Endothelial cell of umbilical vein (primary cell): ENCODE results near the gene GALNT2. TPM values are rescaled to one million over a fixed set of nuclear protein-coding genes. Genes with fewer than 3 reads are reported as not detected.

Experiments used
- BruUV-seq: library from RNA; stranded (reverse); fragments of 400-500 nt; replicated peaks from 2 replicates; lab custom pipeline; 2021; lab: Mats Ljungman, UMichigan
- CTCF ChIA-PET: fragments of 300-600, 350-600 bp; sonication (Branson Sonifier 250); formaldehyde crosslinking; loops from one replicate; lab custom pipeline; 2021; ENCODE audit warnings: antibody characterized with exemption, inconsistent platforms; lab: Charles Lee
- POLR2A ChIA-PET: fragments of 300-600, 350-600 bp; sonication (Branson Sonifier 250); formaldehyde crosslinking; loops from one replicate; lab custom pipeline; 2021; ENCODE audit warnings: antibody characterized with exemption, inconsistent platforms; lab: Charles Lee
- DNase-seq: peaks from one replicate; pipeline ENCODE4 v3.0.0-alpha.2; 2011; ENCODE audit warnings: low read depth, low spot score
- FAIRE-seq: peaks from 2 replicates; lab custom pipeline; 2011; peaks lifted over from hg19 to GRCh38; lab: Jason Lieb, UNC
- H2AFZ ChIP-seq: 2 replicates; pipeline ENCODE4 v1.6.0; 2012; ENCODE audit warnings: low read depth, low read length, control low read depth, inconsistent platforms
- H3K27ac ChIP-seq: 2 replicates; pipeline ENCODE4 v1.5.1; 2011; ENCODE audit warnings: low read depth, mild to moderate bottlenecking, control low read depth, low read length, moderate library complexity; ENCODE audit not compliant: insufficient read depth
- H3K27me3 ChIP-seq, 2 experiments: 2 replicates each; pipeline versions ENCODE4 v1.6.0 to v1.6.1; 2011; ENCODE audit warnings: low read length in 2 of 2, mixed read lengths in 1 of 2; ENCODE audit not compliant: control insufficient read depth in 2 of 2, insufficient read depth in 2 of 2
- H3K36me3 ChIP-seq, 2 experiments: 2 replicates in 1 of 2; 3 replicates in 1 of 2; pipeline ENCODE4 v1.5.1; 2011; ENCODE audit warnings: low read length in 2 of 2, mild to moderate bottlenecking in 1 of 2, moderate library complexity in 1 of 2; ENCODE audit not compliant: control insufficient read depth in 2 of 2, insufficient read depth in 2 of 2; ENCODE audit errors: extremely low read depth in 1 of 2
- H3K4me1 ChIP-seq: 3 replicates; pipeline ENCODE4 v1.5.1; 2011; ENCODE audit warnings: mild to moderate bottlenecking, low read length; ENCODE audit not compliant: control insufficient read depth, insufficient read depth; ENCODE audit errors: extremely low read depth
- H3K4me2 ChIP-seq: 2 replicates; pipeline ENCODE4 v1.6.1; 2011; ENCODE audit warnings: low read length, control low read depth, mixed read lengths; ENCODE audit not compliant: insufficient read depth
- H3K4me3 ChIP-seq, 3 experiments: fragments of 200-600 bp in 1 of 3; sonication (generic), shearing (Covaris generic) in 1 of 3; replicated peaks in 1 of 3; 2 replicates each; pipeline ENCODE4 v1.5.1; 2011 to 2016; ENCODE audit warnings: control low read depth in 3 of 3, low read length in 3 of 3, mild to moderate bottlenecking in 2 of 3, inconsistent platforms in 1 of 3, low read depth in 1 of 3, moderate library complexity in 1 of 3; ENCODE audit not compliant: insufficient read depth in 1 of 3
- H3K79me2 ChIP-seq: 2 replicates; pipeline ENCODE4 v1.6.0; 2012; ENCODE audit warnings: low read length, inconsistent platforms; ENCODE audit not compliant: control insufficient read depth, insufficient read depth
- H3K9ac ChIP-seq: replicated peaks from 2 replicates; pipeline ENCODE3; 2011; ENCODE audit warnings: low read length, control low read depth; ENCODE audit not compliant: insufficient read depth; ENCODE audit errors: extremely low read depth
- H3K9me1 ChIP-seq: replicated peaks from 3 replicates; pipeline ENCODE4 v1.6.0; 2011; ENCODE audit warnings: mild to moderate bottlenecking, low read length; ENCODE audit not compliant: control insufficient read depth, insufficient read depth; ENCODE audit errors: extremely low read depth
- H3K9me3 ChIP-seq: replicated peaks from 2 replicates; pipeline ENCODE4 v1.5.1; 2012; ENCODE audit warnings: low read length, inconsistent platforms; ENCODE audit not compliant: control insufficient read depth, insufficient read depth
- H4K20me1 ChIP-seq: replicated peaks from 2 replicates; pipeline ENCODE3; 2011; ENCODE audit warnings: mild to moderate bottlenecking, low read length; ENCODE audit not compliant: control insufficient read depth, insufficient read depth; ENCODE audit errors: extremely low read depth
- EZH2 ChIP-seq: IDR thresholded peaks from 2 replicates; pipeline ENCODE4 v1.6.1; 2012; ENCODE audit warnings: borderline replicate concordance, low read depth, mild to moderate bottlenecking, moderate library complexity, low read length, inconsistent platforms; ENCODE audit not compliant: severe bottlenecking
- FOS ChIP-seq: IDR thresholded peaks from 2 replicates; pipeline ENCODE4 v1.6.1; 2011; ENCODE audit warnings: mild to moderate bottlenecking, low read length, moderate library complexity, borderline replicate concordance; ENCODE audit not compliant: insufficient read depth
- GATA2 ChIP-seq: IDR thresholded peaks from 2 replicates; pipeline ENCODE4 v1.7.0; 2011; ENCODE audit warnings: low read depth, mild to moderate bottlenecking, moderate library complexity, mixed read lengths, low read length; ENCODE audit not compliant: insufficient read length, insufficient read depth
- JUN ChIP-seq: IDR thresholded peaks from 2 replicates; pipeline ENCODE4 v1.6.1; 2011; ENCODE audit warnings: borderline replicate concordance, low read depth; ENCODE audit not compliant: insufficient read length, insufficient read depth
- MYC ChIP-seq: IDR thresholded peaks from one replicate; pipeline ENCODE4 v1.6.1; 2011; ENCODE audit warnings: mild to moderate bottlenecking, low read depth, low read length
- POLR2A ChIP-seq: IDR thresholded peaks from 2 replicates; pipeline ENCODE4 v1.6.1; 2012; ENCODE audit warnings: low read depth, mild to moderate bottlenecking, control low read depth, low read length
- POLR2AphosphoS5 ChIP-seq: IDR thresholded peaks from 2 replicates; pipeline ENCODE4 v1.6.1; 2012; ENCODE audit warnings: low read depth, mild to moderate bottlenecking, control low read depth, low read length, moderate library complexity; ENCODE audit not compliant: insufficient read depth
- dilution Hi-C: fragments of 300-500 bp; cut with MboI; formaldehyde crosslinking; loops from one replicate; pipeline ENCODE4 v1.15.0; 2019; ENCODE audit warnings: low sequenced_read_pairs; ENCODE audit not compliant: extremely low pct_ligation_motif_present
- intact Hi-C: fragments of 100-400 bp; cut with micrococcal nuclease; formaldehyde crosslinking; loops from one replicate; pipeline ENCODE4 v1.10.0; 2022
- polyA plus RNA-seq, 4 experiments: library from polyadenylated mRNA; depleted of rRNA in 3 of 4; stranded (reverse) in 3 of 4; unstranded in 1 of 4; fragments of >200 nt; gene quantifications; 2 replicates each; pipeline versions ENCODE4 v1.2.1 to v1.2.3, GENCODE V29; 2011 to 2012; ENCODE audit warnings: missing spikeins in 1 of 4
- total RNA-seq: library from RNA; stranded (reverse); gene quantifications from 2 replicates; pipeline ENCODE4 v1.2.3, GENCODE V29; 2021
- TF ChIP-seq, protein P1 (sequence below): IDR thresholded peaks from 2 replicates; pipeline ENCODE4 v1.6.1; 2011; ENCODE audit not compliant: insufficient read depth, insufficient read length
- TF ChIP-seq, protein P2 (sequence below), 2 donors: IDR thresholded peaks; 1 replicate in 1 of 2; 2 replicates in 1 of 2; pipeline ENCODE4 v1.5.1; 2011; ENCODE audit warnings: low read length in 2 of 2, mild to moderate bottlenecking in 2 of 2, moderate library complexity in 2 of 2, control low read depth in 1 of 2, inconsistent platforms in 1 of 2, low read depth in 1 of 2; ENCODE audit not compliant: insufficient read depth in 1 of 2; ENCODE audit errors: extremely low read depth in 1 of 2

The GALNT2 gene
- total and polyA plus RNA-seq, 2 donors (not counting 3 experiments of a cell fraction or from before 2014, with no cell fraction given), result 56.3 to 77.5 TPM

DNA sequence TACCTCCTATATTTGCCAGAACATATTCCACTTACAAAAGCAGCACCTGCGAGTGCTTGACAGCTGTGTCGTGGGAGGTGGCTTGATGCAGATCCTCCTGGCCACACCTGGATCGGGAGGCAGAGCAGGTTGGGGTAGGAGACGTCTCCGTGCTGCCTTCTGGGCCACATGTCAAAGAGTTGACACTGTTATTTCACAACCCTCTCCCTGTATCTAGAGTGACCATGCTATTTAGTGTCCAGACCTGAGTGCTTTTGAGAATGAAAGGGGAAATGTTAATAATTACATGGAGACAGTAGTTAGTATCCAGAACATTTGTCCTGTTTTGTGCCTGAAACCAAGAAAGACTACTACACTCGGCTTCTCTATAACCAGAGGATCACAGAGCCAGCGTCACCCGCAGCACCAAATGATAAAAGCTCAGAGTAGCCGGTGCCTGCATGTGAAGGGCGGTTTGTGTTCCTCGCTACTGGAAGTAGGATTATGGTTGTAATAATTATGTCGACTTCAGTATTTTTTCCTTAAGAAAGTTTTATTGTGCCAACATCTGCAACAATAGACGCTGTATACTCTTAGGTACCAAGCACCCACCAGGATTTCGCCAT is 77.1 kb downstream of the GALNT2 start:
- BruUV-seq, result no TSS peak
- intact Hi-C loops (loop anchor here (5.0 kb wide), 1 partner anchor 37 kb away; no protein-coding TSS in a partner anchor), dilution Hi-C loops (no loop called here)
- ChIA-PET CTCF (interaction anchor here (1.7 kb wide), 1 partner anchor 10 kb away, joined by 6 read pairs; no protein-coding TSS in a partner anchor), POLR2A (no interaction called here)
- H3K36me3 ChIP-seq, result no peaks in the 10 kb centered on the region
- peaks cover 3% of the 10 kb centered on the region for H4K20me1 ChIP-seq
- H3K4me1 ChIP-seq, result no peaks in the 10 kb centered on the region
- DNase-seq (no peak), FAIRE-seq (no peak)
- H3K79me2 ChIP-seq, result peaks cover 7% of the 10 kb centered on the region
- H3K9me1 ChIP-seq, result no peaks in the 10 kb centered on the region
- no peak overlapping the region for H3K4me3 ChIP-seq
- H3K4me2 ChIP-seq, result no peak overlapping the region
- H3K27ac ChIP-seq, result no peak overlapping the region
- no peak overlapping the region for H2AFZ ChIP-seq
- no peaks in the 10 kb centered on the region for H3K27me3 ChIP-seq
- TF ChIP-seq GATA2 (no peak), POLR2A (no peak)
- H3K9ac ChIP-seq, result no peak overlapping the region
- H3K9me3 ChIP-seq, result no peaks in the 10 kb centered on the region

DNA sequence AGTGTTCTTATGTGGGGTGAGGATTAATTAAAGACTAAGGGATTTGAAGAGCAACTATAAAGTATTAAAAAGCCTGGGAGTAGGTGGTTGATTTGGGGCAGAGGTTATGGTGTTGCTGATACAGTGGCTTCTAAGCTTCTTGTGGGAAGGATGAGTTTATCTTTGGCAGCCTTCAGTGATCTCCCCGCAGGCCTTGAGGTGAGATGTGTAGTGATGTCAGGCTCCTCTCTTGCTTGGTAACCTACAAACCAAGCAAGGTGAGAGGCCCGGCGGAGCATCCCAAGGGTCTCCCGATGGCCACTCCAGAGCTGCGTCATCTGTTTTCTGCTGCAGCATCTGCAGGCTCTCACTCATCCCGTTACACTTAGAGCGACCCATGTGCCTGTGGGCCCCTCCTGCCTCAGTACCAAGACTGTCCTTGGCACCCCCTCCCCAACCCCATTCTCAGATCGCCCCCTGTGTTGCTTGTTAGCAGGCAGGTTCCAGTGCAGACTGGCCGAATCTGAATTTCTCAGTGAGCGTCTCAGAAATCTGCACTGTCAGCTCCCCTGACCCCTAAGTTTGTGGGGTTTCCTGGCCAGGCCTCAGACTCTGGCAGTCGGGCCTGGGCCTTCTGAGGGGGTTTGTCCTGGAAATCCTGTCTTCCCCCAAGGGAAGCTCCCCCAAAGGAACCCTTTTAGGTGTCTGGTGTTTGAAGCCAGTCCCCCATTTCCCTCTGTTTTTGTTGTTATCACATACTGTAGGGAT is 77.9 kb downstream of the GALNT2 start:
- CTCF ChIA-PET, result interaction anchor here (1.0 kb wide), 1 partner anchor 14 kb away, joined by 3 read pairs; no protein-coding TSS in a partner anchor
- H3K9me3 ChIP-seq, result no peaks in the 10 kb centered on the region

More for the DNA sequence above, 77.9 kb downstream of the GALNT2 start:
- H3K4me1 ChIP-seq, result no peaks in the 10 kb centered on the region
- H3K27me3 ChIP-seq, result no peaks in the 10 kb centered on the region
- no peak for DNase-seq
- dilution Hi-C loops, result no loop called here
- POLR2A ChIA-PET, result no interaction called here
- H3K36me3 ChIP-seq, result no peaks in the 10 kb centered on the region
- FAIRE-seq, result no peak
- peaks cover 7% of the 10 kb centered on the region for H3K79me2 ChIP-seq
- no peak overlapping the region for H3K27ac ChIP-seq
- no peak overlapping the region for H3K4me2 ChIP-seq
- intact Hi-C loops, result loop anchor here (5.0 kb wide), 1 partner anchor 38 kb away; no protein-coding TSS in a partner anchor
- H3K9ac ChIP-seq, result no peak overlapping the region
- TF ChIP-seq POLR2A, result no peak
- TF ChIP-seq EZH2, result no peak
- no peak for TF ChIP-seq POLR2AphosphoS5
- no peak for TF ChIP-seq JUN
- TF ChIP-seq GATA2, result no peak
- TF ChIP-seq, protein P1, sequence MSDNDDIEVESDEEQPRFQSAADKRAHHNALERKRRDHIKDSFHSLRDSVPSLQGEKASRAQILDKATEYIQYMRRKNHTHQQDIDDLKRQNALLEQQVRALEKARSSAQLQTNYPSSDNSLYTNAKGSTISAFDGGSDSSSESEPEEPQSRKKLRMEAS, result no peak
- TF ChIP-seq, protein P2, sequence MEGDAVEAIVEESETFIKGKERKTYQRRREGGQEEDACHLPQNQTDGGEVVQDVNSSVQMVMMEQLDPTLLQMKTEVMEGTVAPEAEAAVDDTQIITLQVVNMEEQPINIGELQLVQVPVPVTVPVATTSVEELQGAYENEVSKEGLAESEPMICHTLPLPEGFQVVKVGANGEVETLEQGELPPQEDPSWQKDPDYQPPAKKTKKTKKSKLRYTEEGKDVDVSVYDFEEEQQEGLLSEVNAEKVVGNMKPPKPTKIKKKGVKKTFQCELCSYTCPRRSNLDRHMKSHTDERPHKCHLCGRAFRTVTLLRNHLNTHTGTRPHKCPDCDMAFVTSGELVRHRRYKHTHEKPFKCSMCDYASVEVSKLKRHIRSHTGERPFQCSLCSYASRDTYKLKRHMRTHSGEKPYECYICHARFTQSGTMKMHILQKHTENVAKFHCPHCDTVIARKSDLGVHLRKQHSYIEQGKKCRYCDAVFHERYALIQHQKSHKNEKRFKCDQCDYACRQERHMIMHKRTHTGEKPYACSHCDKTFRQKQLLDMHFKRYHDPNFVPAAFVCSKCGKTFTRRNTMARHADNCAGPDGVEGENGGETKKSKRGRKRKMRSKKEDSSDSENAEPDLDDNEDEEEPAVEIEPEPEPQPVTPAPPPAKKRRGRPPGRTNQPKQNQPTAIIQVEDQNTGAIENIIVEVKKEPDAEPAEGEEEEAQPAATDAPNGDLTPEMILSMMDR (IDR thresholded peaks at IDR 0.05; ENCODE audit: extremely low read depth in 1 of 2, insufficient read depth in 1 of 2, low read depth in 1 of 2, low read length in 2 of 2), result no peak
- no peak for TF ChIP-seq FOS
- TF ChIP-seq MYC, result no peak
- no peak overlapping the region for H2AFZ ChIP-seq
- no TSS peak for BruUV-seq
- H4K20me1 ChIP-seq, result peaks cover 3% of the 10 kb centered on the region
- no peaks in the 10 kb centered on the region for H3K9me1 ChIP-seq
- no peak overlapping the region for H3K4me3 ChIP-seq
